ENCODE results near the gene EP400.
"Not testable (repeated sequence)": the region's sequence is repeated elsewhere in the genome, so short reads cannot be mapped to it uniquely, and the experiment has no call there.

The EP400 gene

GRCh38 chr12:132065203-132065602 is 115.5 kb downstream of the EP400 start:
- DNase-seq (ENCODE audit: low read depth, low spot score), result no peak

GRCh38 chr12:132065609-132066344 is 116.0 kb downstream of the EP400 start:
- DNase-seq (ENCODE audit: low read depth, low spot score), result no peak

- no peak for DNase-seq (ENCODE audit: low read depth, low spot score)
These were observed 116.6 kb downstream of the EP400 start for GRCh38 chr12:132066345-132066685.

GRCh38 chr12:132066749-132067148 is 117.0 kb downstream of the EP400 start:
- DNase-seq (ENCODE audit: low read depth, low spot score), result no peak

GRCh38 chr12:132067182-132067581 is 117.4 kb downstream of the EP400 start:
- DNase-seq (ENCODE audit: low read depth, low spot score), result no peak

GRCh38 chr12:132068250-132068649 is 118.5 kb downstream of the EP400 start:
- no peak for DNase-seq (ENCODE audit: low read depth, low spot score)

- DNase-seq (ENCODE audit: low read depth, low spot score), result no peak
These were observed 119.7 kb downstream of the EP400 start for GRCh38 chr12:132069336-132069985.

GRCh38 chr12:132070298-132070697 is 120.6 kb downstream of the EP400 start:
- DNase-seq (ENCODE audit: low read depth, low spot score), result no peak

- DNase-seq (ENCODE audit: low read depth, low spot score), result no peak
These were observed 121.5 kb downstream of the EP400 start for GRCh38 chr12:132071040-132071810.

GRCh38 chr12:132071830-132072384 is 122.2 kb downstream of the EP400 start:
- DNase-seq (ENCODE audit: low read depth, low spot score), result no peak

GRCh38 chr12:132074216-132074615 is 124.5 kb downstream of the EP400 start:
- DNase-seq (ENCODE audit: low read depth, low spot score), result no peak

GRCh38 chr12:132075026-132075713 is 125.4 kb downstream of the EP400 start:
- DNase-seq (ENCODE audit: low read depth, low spot score), result no peak

- no peak for DNase-seq (ENCODE audit: low read depth, low spot score)
These were observed 126.2 kb downstream of the EP400 start for GRCh38 chr12:132075714-132076553.

- no peak for DNase-seq (ENCODE audit: low read depth, low spot score)
These were observed 127.0 kb downstream of the EP400 start for GRCh38 chr12:132076711-132077110.

GRCh38 chr12:132077322-132078100 is 127.8 kb downstream of the EP400 start:
- no peak for DNase-seq (ENCODE audit: low read depth, low spot score)

- DNase-seq (ENCODE audit: low read depth, low spot score), result no peak
These were observed 128.4 kb downstream of the EP400 start for GRCh38 chr12:132078190-132078589.

- DNase-seq (ENCODE audit: low read depth, low spot score), result no peak
These were observed 129.5 kb downstream of the EP400 start for GRCh38 chr12:132079200-132079599.

- no peak for DNase-seq (ENCODE audit: low read depth, low spot score)
These were observed 130.0 kb downstream of the EP400 start for GRCh38 chr12:132079695-132080094.

- not testable (repeated sequence) for DNase-seq (ENCODE audit: low read depth, low spot score)
These were observed 130.8 kb downstream of the EP400 start for GRCh38 chr12:132080515-132080914.

- no peak for DNase-seq (ENCODE audit: low read depth, low spot score)
These were observed 131.7 kb downstream of the EP400 start for GRCh38 chr12:132081423-132081822.
